Measurements from ENCODE around the gene FOXJ1.
A peak's percentile ranks its signal among the peaks of the same experiment; 100 is the strongest.

FOXJ1 gene

GRCh38 chr17:76154292-76154691 is 13.2 kb upstream of the FOXJ1 start:
- no peaks in the 10 kb centered on the region for H3K9me3 ChIP-seq (ENCODE audit: control insufficient read depth, insufficient read depth, low read depth, low read length)
- POLR2A ChIA-PET = no interaction called here
- CTCF ChIA-PET = interaction anchor here (0.7 to 1.1 kb wide), 2 partner anchors 12 to 33 kb away, joined by 4 to 5 read pairs; no protein-coding TSS in a partner anchor

GRCh38 chr17:76153640-76154039 is 12.6 kb upstream of the FOXJ1 start:
- Histone ChIP-seq H3K4me1 (ENCODE audit: control insufficient read depth, insufficient read depth, low read length) (no peaks in the 10 kb centered on the region), H3K4me3 (ENCODE audit: low read depth, low read length) (no peak overlapping the region), H3K36me3 (ENCODE audit: control insufficient read depth in 2 of 2, insufficient read depth in 1 of 2, low read length in 2 of 2) (peaks cover 0 to 64% of the 10 kb centered on the region in 2 experiments; a peak in 2 of 3 replicates), H3K27ac (ENCODE audit: extremely low read depth, low read depth, low read length) (no peak overlapping the region), H3K9me3 (ENCODE audit: control insufficient read depth, insufficient read depth, low read depth, low read length) (no peaks in the 10 kb centered on the region)
- no peak for TF ChIP-seq BCL6B (tag by site-specific recombination; IDR thresholded peaks at IDR 0.05)
- TF ChIP-seq SCRT1 (tag by site-specific recombination; IDR thresholded peaks at IDR 0.05; ENCODE audit: borderline replicate concordance) = no peak
- TF ChIP-seq ZNF747 (tag by site-specific recombination; IDR thresholded peaks at IDR 0.05) = no peak
- peak; percentile 16; the same call in 1 of the 2 replicates for TF ChIP-seq CTCF (tag by site-specific recombination; IDR thresholded peaks at IDR 0.05)
- ChIA-PET POLR2A (no interaction called here), CTCF (interaction anchor here (1.1 to 5.4 kb wide), 7 partner anchors 21 to 126 kb away, joined by 3 to 30 read pairs (median 5); no protein-coding TSS in a partner anchor)

More at GRCh38 chr17:76154292-76154691, 13.2 kb upstream of the FOXJ1 start:
- H3K27ac ChIP-seq (ENCODE audit: extremely low read depth, low read depth, low read length) = no peak overlapping the region
- TF ChIP-seq HOXD13 (CRISPR knock-in tag; IDR thresholded peaks at IDR 0.05; ENCODE audit: borderline replicate concordance) (no peak), ZNF398 (tag by site-specific recombination; IDR thresholded peaks at IDR 0.05) (no peak), KLF9 (tag by site-specific recombination; IDR thresholded peaks at IDR 0.05; ENCODE audit: low read depth) (no peak), WT1 (tag by site-specific recombination; IDR thresholded peaks at IDR 0.05) (no peak), ZNF580 (tag by site-specific recombination; IDR thresholded peaks at IDR 0.05) (no peak), ZNF140 (tag by site-specific recombination; IDR thresholded peaks at IDR 0.05) (no peak), ZNF704 (tag by site-specific recombination; IDR thresholded peaks at IDR 0.05) (no peak), ZNF157 (tag by site-specific recombination; IDR thresholded peaks at IDR 0.05) (no peak), ZNF560 (tag by site-specific recombination; IDR thresholded peaks at IDR 0.05; ENCODE audit: borderline replicate concordance) (no peak), ZNF341 (tag by site-specific recombination; IDR thresholded peaks at IDR 0.05; ENCODE audit: low read depth) (no peak), ZNF426 (tag by site-specific recombination; IDR thresholded peaks at IDR 0.05) (no peak), ZNF701 (tag by site-specific recombination; IDR thresholded peaks at IDR 0.05) (no peak), ZNF423 (tag by site-specific recombination; IDR thresholded peaks at IDR 0.05) (no peak), ZNF558 (tag by site-specific recombination; IDR thresholded peaks at IDR 0.05) (no peak)
- no peaks in the 10 kb centered on the region for H3K4me1 ChIP-seq (ENCODE audit: control insufficient read depth, insufficient read depth, low read length)
- no peak overlapping the region for H3K4me3 ChIP-seq (ENCODE audit: low read depth, low read length)
- peaks cover 0 to 70% of the 10 kb centered on the region in 2 experiments; a peak in 2 of 3 replicates for H3K36me3 ChIP-seq (ENCODE audit: control insufficient read depth in 2 of 2, insufficient read depth in 1 of 2, low read length in 2 of 2)

All from HEK293 (cell line).